ENCODE measurements around the gene ZCCHC8. TPM values are rescaled to one million over a fixed set of nuclear protein-coding genes. Genes with fewer than 3 reads are reported as not detected.

ZCCHC8 gene
- polyA plus RNA-seq, 1 donor from 2014 or later: 38.3 TPM

DNA sequence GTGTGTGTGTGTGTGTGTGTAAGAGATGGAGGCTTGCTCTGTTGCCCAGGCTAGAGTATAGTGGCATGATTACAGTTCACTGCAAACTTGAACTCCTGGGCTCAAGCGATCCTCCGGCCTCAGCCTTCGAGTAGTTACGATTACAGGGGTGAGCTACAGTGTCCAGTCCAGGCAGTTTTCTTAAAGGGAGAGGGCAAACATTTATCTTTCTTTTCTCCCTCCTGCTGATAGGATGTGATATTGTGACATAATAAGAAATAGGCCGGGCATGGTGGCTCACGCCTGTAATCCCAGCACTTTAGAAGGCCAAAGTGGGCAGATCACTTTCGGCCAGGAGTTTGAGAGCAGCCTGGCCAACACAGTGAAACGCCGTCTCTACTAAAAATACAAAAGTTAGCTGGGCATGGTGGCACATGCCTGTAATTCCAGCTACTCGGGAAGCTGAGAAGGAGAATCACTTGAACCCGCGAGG is 46.4 kb downstream of the ZCCHC8 start:
- no peaks in the 10 kb centered on the region for H3K27me3 ChIP-seq (ENCODE audit: insufficient read depth, low read depth, low read length)
- no peak overlapping the region for H3K9ac ChIP-seq (ENCODE audit: low read length)
- H3K27ac ChIP-seq (ENCODE audit: low read length): no peak overlapping the region
- TF ChIP-seq SMC3 (conservative IDR thresholded peaks at IDR 0.05; ENCODE audit: poor library complexity) (no peak), EP300 (conservative IDR thresholded peaks at IDR 0.05; ENCODE audit: poor library complexity, severe bottlenecking) (no peak), EZH2 (IDR thresholded peaks at IDR 0.05; ENCODE audit: borderline replicate concordance, insufficient read depth, low read length, poor library complexity, severe bottlenecking) (no peak), MXI1 (conservative IDR thresholded peaks at IDR 0.05; ENCODE audit: poor library complexity, severe bottlenecking) (no peak)
- no peaks in the 10 kb centered on the region for H3F3A ChIP-seq (ENCODE audit: insufficient read depth, low read length, poor library complexity, severe bottlenecking)
- no peaks in the 10 kb centered on the region for H3K9me3 ChIP-seq (ENCODE audit: low read length)
- no peaks in the 10 kb centered on the region for H3K79me2 ChIP-seq (replicated peaks; ENCODE audit: insufficient read depth, low read length)
- no peak overlapping the region for H3K4me3 ChIP-seq (ENCODE audit: low read length)
- H4K20me1 ChIP-seq (ENCODE audit: insufficient read depth): no peaks in the 10 kb centered on the region
- H2AFZ ChIP-seq (ENCODE audit: low read depth, low read length): no peak overlapping the region
- H3K4me2 ChIP-seq (ENCODE audit: low read length): no peak overlapping the region
- H3K9me2 ChIP-seq (ENCODE audit: insufficient read depth, low read length): no peaks in the 10 kb centered on the region
- no peaks in the 10 kb centered on the region for H3K36me3 ChIP-seq (ENCODE audit: insufficient read depth, low read length)

DNA sequence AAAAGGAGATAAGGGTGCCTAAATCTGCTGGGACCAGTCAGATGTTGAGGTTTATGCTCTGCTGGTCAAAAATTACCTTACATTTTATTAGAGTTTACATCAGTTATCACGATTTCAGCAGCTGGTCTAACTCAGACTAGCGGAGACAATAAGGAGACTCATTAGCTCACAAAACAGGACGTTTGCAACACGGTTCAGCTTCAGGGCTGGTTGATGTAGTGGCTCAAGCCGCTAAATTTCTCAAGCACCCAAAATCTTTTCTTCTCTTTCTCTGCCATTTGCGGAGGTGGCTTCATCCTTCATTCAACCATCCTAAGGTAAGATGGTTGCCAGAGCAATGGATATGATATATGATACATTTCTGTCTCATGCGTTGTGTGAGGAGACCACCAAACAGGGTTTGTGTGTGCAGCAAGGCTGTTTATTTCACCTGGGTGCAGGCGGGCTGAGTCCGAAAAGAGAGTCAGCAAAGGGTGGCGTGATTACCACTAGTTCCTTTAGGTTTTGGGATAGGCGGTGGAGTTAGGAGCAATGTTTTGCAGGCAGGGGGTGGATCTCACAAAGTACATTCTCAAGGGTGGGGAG is 47.9 kb downstream of the ZCCHC8 start:
- Histone ChIP-seq H3K36me3 (ENCODE audit: insufficient read depth, low read length) (no peaks in the 10 kb centered on the region), H3K27ac (ENCODE audit: low read length) (no peak overlapping the region), H3K4me3 (ENCODE audit: low read length) (no peak overlapping the region), H2AFZ (ENCODE audit: low read depth, low read length) (no peak overlapping the region), H4K20me1 (ENCODE audit: insufficient read depth) (no peaks in the 10 kb centered on the region), H3K9me2 (ENCODE audit: insufficient read depth, low read length) (no peaks in the 10 kb centered on the region), H3K4me2 (ENCODE audit: low read length) (no peak overlapping the region), H3K79me2 (replicated peaks; ENCODE audit: insufficient read depth, low read length) (no peaks in the 10 kb centered on the region), H3F3A (ENCODE audit: insufficient read depth, low read length, poor library complexity, severe bottlenecking) (no peaks in the 10 kb centered on the region), H3K9me3 (ENCODE audit: low read length) (no peaks in the 10 kb centered on the region), H3K9ac (ENCODE audit: low read length) (no peak overlapping the region), H3K27me3 (ENCODE audit: insufficient read depth, low read depth, low read length) (no peaks in the 10 kb centered on the region)
- TF ChIP-seq SMC3 (conservative IDR thresholded peaks at IDR 0.05; ENCODE audit: poor library complexity): no peak
- TF ChIP-seq EP300 (conservative IDR thresholded peaks at IDR 0.05; ENCODE audit: poor library complexity, severe bottlenecking): no peak
- no peak for TF ChIP-seq POLR2AphosphoS5 (IDR thresholded peaks at IDR 0.05)
- TF ChIP-seq MXI1 (conservative IDR thresholded peaks at IDR 0.05; ENCODE audit: poor library complexity, severe bottlenecking): no peak
- TF ChIP-seq EZH2 (IDR thresholded peaks at IDR 0.05; ENCODE audit: borderline replicate concordance, insufficient read depth, low read length, poor library complexity, severe bottlenecking): no peak
- no peak for TF ChIP-seq RAD21 (conservative IDR thresholded peaks at IDR 0.05)
- TF ChIP-seq, protein P1, sequence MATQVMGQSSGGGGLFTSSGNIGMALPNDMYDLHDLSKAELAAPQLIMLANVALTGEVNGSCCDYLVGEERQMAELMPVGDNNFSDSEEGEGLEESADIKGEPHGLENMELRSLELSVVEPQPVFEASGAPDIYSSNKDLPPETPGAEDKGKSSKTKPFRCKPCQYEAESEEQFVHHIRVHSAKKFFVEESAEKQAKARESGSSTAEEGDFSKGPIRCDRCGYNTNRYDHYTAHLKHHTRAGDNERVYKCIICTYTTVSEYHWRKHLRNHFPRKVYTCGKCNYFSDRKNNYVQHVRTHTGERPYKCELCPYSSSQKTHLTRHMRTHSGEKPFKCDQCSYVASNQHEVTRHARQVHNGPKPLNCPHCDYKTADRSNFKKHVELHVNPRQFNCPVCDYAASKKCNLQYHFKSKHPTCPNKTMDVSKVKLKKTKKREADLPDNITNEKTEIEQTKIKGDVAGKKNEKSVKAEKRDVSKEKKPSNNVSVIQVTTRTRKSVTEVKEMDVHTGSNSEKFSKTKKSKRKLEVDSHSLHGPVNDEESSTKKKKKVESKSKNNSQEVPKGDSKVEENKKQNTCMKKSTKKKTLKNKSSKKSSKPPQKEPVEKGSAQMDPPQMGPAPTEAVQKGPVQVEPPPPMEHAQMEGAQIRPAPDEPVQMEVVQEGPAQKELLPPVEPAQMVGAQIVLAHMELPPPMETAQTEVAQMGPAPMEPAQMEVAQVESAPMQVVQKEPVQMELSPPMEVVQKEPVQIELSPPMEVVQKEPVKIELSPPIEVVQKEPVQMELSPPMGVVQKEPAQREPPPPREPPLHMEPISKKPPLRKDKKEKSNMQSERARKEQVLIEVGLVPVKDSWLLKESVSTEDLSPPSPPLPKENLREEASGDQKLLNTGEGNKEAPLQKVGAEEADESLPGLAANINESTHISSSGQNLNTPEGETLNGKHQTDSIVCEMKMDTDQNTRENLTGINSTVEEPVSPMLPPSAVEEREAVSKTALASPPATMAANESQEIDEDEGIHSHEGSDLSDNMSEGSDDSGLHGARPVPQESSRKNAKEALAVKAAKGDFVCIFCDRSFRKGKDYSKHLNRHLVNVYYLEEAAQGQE (IDR thresholded peaks at IDR 0.05; ENCODE audit: borderline replicate concordance): no peak
- TF ChIP-seq, protein P2, sequence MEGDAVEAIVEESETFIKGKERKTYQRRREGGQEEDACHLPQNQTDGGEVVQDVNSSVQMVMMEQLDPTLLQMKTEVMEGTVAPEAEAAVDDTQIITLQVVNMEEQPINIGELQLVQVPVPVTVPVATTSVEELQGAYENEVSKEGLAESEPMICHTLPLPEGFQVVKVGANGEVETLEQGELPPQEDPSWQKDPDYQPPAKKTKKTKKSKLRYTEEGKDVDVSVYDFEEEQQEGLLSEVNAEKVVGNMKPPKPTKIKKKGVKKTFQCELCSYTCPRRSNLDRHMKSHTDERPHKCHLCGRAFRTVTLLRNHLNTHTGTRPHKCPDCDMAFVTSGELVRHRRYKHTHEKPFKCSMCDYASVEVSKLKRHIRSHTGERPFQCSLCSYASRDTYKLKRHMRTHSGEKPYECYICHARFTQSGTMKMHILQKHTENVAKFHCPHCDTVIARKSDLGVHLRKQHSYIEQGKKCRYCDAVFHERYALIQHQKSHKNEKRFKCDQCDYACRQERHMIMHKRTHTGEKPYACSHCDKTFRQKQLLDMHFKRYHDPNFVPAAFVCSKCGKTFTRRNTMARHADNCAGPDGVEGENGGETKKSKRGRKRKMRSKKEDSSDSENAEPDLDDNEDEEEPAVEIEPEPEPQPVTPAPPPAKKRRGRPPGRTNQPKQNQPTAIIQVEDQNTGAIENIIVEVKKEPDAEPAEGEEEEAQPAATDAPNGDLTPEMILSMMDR (IDR thresholded peaks at IDR 0.05; ENCODE audit: poor library complexity, severe bottlenecking): no peak
- TF ChIP-seq TAF1 (IDR thresholded peaks at IDR 0.05; ENCODE audit: low read depth): no peak
